Measurements from ENCODE around the gene KAT6B. TPM values are rescaled to one million over a fixed set of nuclear protein-coding genes. Genes with fewer than 3 reads are reported as not detected.

KAT6B gene
- total and polyA plus RNA-seq, 2 of the 8 experiments (the other 6 are each of a cell fraction or from before 2014, with no cell fraction given), result 7.3 to 30.8 TPM

- TF ChIP-seq HDAC2 (IDR thresholded peaks at IDR 0.05; ENCODE audit: borderline replicate concordance in 1 of 2, low read depth in 2 of 2, low read length in 2 of 2) (no peak), SIRT6 (IDR thresholded peaks at IDR 0.05; ENCODE audit: low read length) (no peak), ZNF274 (IDR thresholded peaks at IDR 0.05; ENCODE audit: borderline replicate concordance, extremely low read depth, low read length) (no peak), CBX5 (IDR thresholded peaks at IDR 0.05; ENCODE audit: low read depth, low read length) (no peak), PHF8 (conservative IDR thresholded peaks at IDR 0.05; ENCODE audit: low read depth, low read length) (no peak), JUND (IDR thresholded peaks at IDR 0.05; ENCODE audit: low read length) (no peak), RAD21 (IDR thresholded peaks at IDR 0.05 in 1 of 2, conservative IDR thresholded peaks at IDR 0.05 in 1 of 2; ENCODE audit: low read depth in 2 of 2, low read length in 2 of 2) (no peak), SAP30 (IDR thresholded peaks at IDR 0.05; ENCODE audit: insufficient read depth, insufficient replicate concordance, low read length) (no peak), POLR2AphosphoS5 (IDR thresholded peaks at IDR 0.05; ENCODE audit: low read depth, low read length) (no peak), MAFK (IDR thresholded peaks at IDR 0.05; ENCODE audit: low read depth, low read length) (no peak)
Observed at GRCh38 chr10:74963549-74963948, 137.1 kb downstream of the KAT6B start (continued).

Data from H1 (cell line).